Stimulated activated CD8-positive, alpha-beta memory T cell treated with anti-CD3 and anti-CD28 coated beads, Interleukin-2, amount 100 ng/mL, for 48 hours (primary cell): ENCODE measurements around the gene UNC119B.
"Not testable (repeated sequence)": the region's sequence is repeated elsewhere in the genome, so short reads cannot be mapped to it uniquely, and the experiment has no call there.

Source experiments
- DNase-seq, 2 donors: peaks; one replicate each; pipeline ENCODE4 v3.0.0-alpha.2; 2020; ENCODE audit warnings: low read depth in 2 of 2

The UNC119B gene

DNA sequence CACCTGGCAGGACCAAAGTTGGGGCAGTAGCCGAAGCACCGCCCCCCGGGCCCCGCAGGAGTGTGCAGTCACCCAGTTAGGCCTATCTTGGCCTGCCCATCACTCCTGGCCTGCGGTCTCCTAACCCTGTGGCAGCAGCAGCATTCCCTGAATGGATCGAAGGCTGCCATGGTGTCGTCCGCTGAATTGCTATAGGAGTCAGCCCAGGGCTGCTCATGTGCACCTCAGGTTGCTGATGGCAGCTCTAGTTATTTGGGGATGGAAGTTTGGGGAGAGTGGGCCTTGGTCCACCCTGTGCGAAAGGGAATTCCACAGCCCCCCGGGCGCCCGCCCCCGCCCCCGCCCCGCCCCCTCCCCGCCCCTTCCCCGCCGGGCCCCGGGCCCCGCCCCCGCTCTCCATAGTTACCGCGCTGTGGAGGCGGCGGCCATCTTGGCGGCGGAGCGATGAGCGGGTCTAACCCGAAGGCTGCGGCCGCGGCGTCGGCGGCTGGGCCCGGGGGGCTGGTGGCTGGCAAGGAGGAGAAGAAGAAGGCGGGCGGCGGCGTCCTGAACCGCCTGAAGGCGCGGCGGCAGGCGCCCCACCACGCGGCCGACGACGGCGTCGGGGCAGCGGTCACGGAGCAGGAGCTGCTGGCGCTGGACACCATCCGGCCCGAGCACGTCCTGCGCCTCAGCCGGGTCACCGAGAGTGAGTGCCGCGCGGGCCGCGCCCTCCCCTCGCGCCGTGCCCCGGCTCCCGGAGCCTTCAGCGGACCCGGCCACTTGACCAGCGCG lies at the start of gene UNC119B:
Gene UNC119B, plus strand, starts transcription at position 428 of the 774 bp plus-strand sequence. Its CDS starts 17 bp downstream, at position 445.
- DNase-seq, result peak; percentile 65 to 67

GRCh38 chr12:120661432-120661831 lies 48.8 kb upstream of the UNC119B start:
- DNase-seq, result no peak

DNA sequence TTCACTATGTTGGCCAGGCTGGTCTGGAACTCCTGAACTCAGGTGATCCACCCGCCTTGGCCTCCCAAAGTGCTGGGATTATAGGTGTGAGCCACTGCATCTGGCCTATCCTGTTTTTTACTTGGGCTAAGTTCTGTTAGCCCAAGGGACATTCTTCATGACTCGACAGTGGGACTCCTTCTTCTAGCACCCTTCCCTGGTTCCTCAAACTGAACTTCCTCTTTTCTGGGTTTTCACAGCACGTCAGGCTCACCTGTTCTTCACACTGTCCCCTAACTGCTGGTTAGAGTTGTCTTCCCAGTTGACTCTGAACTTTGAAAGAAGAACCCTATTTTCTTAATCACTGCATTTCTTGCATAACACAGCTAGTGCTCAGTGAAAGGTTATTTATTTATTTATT lies 47.4 kb upstream of the UNC119B start:
- no peak for DNase-seq

- DNase-seq, result no peak
These were observed 46.5 kb upstream of the UNC119B start for GRCh38 chr12:120663741-120664140.

DNA sequence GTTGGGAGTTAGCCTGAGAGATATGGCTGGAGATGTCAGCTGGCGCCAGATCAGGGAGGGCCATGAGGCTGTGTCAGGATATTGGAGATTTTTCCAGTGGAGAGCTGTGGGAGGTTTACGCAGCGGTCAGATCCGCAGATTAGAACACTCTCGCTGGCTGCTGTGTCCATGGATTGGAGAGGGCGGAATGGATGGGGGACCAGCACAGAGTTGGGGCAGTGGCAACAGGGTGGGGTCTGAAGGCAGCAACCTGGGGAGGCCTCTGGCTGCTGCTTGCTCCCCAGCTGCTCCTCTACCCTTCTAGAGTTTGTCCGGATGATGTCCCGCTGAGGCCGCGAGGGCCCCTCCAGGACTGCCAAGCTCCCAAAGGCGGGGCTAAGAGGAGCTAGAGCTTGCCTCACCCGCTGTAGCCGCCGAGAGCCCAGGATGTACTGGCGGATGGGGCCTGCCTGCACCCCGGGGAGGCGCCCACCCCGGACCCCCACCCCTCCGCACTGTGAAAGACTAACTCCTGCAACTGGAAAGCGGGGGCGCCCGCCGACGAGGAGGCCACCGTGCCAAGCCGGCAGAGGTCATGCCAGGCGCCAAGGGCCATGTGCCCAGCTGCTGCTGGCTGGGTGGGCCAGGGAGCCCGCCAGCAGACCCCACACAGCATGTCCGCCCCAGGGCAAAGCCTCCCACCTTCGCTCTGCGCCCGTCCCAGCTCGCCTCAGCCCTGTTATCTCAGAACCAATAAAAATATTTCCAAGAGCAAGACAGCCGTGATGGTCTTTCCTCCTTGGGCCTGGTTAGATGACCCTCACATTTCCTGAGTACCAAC lies 43.5 kb upstream of the UNC119B start:
- DNase-seq, result no peak

DNA sequence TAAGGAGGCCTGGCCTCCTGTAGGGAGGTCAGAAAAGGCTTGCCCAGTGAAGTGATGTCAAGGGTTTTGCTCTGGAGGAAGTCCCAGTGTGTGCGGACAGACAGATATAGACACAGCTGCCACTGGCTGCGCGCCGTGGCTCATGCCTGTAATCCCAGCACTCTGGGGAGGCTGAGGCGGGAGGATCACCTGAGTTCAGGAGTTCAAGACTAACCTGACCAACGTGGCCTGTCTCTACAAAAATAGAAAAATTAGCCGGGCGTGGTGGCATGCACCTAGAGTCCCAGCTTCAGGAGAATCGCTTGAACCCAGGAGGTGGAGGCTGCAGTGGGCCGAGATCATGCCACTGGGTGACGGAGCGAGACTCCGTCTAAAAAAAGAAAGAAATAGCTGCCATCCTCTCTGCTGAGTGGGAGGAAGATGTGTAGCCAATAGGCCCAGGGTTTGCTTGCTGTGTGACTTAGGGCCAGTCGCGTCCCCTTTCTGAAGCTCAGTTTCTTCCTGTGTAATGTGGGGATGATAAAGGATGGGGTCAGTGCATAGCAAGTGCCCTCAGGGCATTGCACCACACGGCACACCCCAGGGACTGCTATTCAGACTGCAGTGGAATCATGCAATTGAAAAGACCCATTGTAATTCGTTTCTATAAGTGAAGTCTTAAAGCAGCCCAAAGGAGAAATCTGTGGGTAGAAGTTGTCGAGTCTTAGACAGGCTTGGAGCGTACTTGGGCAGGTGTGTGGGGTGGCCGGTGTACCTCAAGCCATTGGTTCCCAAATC lies 42.0 kb upstream of the UNC119B start:
- no peak for DNase-seq

DNA sequence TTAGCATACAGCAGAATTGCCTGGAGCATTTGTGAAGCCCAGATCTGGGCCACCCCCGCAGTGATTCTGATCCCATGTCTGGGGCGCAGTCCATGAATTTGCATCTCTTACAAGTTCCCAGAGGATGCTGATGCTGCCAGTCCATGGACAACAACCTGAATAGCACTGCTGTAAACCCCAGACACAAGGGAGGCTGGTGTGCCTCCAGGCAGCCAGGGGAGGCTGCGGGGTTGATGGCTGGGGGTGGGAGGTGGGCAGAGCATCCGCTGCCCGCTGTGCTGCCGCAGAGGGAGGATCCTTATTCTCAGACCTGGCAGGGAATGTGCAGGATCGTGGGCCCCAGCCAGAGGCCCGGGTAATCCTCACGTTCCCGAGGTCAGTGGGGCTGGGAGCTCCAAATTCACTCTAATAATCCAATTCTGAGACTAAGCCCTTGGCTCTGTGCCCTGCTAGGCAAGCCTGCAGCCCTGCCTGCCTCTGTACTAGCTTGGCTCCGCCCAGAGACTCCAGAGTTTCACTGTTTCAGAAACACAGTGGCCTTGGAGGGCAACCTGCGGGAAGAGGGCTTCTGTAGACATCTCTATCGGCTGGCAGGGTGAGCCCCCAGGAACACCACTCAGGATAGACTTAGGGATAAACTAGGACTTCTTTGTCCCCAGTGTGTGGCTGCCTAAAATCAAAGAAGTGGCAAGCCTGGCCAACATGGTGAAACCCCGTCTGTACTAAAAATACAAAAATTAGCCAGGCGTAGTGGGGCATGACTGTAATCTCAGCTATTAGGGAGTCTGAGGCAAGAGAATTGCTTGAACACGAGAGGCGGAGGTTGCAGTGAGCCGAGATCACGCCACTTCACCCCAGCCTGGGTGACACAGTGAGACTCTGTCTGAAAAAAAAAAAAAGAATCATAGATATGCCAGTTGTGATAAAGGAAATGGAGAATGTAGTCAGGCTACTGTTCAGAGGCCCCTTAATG lies 41.1 kb upstream of the UNC119B start:
- DNase-seq, result no peak

- not testable (repeated sequence) for DNase-seq
These were observed 40.0 kb upstream of the UNC119B start for GRCh38 chr12:120670237-120670636.

- no peak for DNase-seq
These were observed 39.6 kb upstream of the UNC119B start for GRCh38 chr12:120670667-120671066.

DNA sequence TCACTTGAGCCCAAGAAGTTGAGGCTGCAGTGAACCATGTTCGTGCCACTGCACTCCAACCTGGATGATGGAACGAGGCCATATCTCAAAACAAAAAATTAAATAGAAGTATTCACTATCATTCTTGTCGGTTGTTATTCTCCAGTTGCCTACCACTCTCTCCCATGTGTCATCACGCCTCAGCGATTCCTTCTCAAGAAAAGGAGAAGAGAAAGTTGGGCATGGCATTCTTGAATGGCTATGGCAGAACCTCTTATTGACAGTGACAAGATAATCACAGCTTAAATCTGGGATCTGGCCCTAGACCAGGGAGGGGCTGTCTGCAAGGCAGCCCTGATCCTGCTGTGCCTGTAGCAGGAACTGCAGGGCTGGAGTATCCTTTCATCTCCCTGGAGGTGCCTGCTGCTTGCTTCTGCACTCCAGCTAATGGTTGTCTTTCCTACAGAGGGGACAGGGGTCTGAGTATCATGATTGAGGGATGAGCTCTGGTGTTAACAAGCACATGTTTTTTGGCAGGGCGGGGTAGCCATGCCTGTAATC lies 36.1 kb upstream of the UNC119B start:
- DNase-seq, result no peak

DNA sequence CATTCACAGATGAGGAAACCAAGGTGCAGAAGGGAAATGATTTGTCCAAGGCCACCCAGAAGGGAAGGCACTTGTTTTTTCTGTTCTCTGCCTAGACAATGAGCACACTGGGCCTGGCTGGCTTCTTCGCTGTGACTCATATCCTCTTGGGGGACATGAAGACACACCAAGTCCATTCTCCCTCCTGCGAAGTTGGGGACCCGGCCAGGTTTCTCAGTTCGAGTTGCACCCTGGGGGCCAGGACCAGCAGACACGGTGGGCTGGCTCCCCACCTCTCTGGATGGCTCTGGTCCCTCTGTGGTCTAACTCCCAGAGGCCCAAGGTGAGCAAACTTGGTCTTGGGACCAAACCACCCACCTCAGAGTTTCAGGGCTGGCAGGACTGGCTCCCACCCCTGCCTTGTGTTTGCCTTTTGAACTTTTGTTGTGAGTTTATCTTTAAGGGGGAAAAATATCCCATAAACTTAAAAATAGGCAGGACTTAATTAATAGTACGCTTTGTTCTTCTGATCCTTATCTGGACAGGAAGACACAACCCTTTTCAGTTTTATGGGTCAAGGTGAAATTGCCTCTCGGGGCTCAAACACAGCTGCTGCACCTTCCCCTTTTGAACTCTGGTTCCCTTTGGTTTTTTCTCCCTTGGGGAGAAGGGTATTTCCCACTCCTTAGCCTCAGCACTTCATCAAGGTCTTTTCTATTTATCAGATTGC lies 32.3 kb upstream of the UNC119B start:
- DNase-seq, result no peak

GRCh38 chr12:120678572-120678971 lies 31.7 kb upstream of the UNC119B start:
- no peak for DNase-seq

DNA sequence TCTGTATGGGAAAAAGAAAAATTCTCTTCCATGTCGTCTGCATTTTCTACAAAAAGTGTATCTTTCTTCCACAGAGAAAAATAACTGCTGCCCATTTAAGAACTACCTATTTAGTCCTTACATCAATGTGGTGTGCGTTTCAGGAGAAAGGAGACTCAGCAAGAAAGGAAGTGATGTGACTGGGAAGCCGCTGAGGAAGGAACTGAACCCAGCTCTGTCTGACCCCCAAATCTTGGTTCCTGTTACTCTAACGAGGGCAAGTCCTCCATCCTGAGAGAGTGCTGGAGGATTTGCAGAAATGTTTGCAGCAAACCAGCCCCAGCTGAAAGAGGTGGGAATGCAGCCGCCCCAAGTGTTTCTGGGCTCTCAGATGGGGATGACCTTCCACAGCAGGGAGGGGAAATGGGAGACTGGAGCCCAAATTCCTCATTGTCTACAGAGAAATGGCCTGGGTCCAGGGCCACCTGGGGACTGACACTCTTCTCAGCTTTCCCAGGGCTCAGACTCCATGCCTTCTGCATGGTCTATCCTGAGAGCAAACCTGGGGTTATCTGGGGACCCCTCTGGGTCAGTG lies 30.0 kb upstream of the UNC119B start:
- no peak for DNase-seq

GRCh38 chr12:120684523-120684932 lies 25.7 kb upstream of the UNC119B start:
- DNase-seq, result no peak

DNA sequence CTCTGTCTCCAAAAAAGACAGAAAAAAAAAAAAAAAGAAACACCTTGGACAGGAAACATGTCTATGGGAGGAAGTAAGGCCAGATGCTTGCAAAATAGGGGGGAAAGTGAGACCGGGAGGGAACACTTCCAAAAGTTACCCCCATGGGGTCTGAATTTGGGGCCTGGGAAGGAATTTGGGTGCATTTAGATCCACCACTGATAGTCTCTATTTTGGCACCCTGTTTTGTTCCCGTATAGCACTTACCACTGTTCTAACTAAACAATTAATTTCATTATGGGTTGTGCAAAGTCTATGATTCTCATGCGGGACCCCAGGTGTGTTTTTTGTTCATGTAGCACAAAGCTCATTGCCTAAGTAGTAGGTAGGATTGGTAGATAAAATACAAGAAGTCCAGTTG lies 24.7 kb upstream of the UNC119B start:
- DNase-seq, result no peak

DNA sequence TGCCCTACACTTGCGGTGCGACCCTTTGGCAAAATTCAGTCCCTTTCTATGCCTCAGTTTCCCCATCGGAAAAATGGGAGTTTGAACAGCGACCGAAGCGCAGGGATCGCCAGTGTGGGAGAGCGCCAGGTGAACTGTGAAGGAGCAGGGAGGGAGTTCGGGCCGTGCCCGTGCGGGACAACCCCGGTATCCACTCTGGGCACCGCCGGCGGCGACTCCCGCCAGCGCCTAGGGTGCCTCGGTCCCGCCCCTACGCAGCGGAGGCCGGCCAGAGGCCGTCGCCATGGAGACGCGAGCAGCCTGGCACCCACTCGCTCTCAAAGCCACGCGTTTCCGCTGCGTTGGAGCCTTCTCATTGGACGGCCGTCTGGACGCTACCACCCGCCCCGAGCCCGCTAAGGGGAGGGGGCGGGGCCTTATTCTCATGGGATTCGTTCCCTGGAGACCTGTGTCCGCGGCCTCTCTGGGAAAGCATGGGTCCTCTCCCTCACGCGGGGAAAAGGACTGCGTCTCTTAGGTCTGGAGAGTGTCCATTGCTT lies 24.0 kb upstream of the UNC119B start:
- peak; percentile 95 to 96 for DNase-seq

DNA sequence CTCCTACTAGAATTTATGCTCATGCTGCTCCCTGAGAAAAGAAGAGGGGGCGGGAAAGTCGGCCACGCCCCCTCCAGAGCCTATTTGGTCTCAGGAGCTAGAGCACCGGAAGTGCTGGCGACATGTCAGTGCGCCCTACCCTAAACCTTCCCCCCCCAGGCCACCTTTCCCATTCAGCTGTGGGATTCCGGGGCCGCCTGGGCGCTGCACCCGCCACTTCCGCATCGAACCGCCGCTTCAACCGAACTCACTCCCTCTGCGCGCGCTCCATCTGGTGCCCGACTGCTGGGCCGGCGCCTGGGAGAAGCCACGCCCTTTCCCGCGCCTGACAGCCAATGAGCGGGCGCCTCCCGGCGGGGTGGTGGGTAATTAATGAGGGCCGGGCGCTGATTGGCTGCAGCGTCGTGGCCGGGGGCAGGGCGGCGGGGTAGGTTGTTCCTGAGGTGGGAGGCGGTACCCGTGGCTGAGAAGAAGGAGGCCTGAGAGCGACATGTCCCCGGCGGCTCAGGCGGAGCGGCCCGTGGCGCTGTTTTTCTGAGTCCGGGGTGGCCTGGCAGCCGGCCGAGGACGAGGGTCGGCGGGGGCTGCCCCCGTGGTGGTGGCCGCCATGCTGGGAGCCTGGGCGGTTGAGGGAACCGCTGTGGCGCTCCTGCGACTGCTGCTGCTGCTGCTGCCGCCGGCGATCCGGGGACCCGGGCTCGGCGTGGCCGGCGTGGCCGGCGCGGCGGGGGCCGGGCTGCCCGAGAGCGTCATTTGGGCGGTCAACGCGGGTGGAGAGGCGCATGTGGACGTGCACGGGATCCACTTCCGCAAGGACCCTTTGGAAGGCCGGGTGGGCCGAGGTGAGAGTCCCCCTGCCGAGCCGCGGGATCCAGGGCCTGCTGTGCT lies 23.3 kb upstream of the UNC119B start, which contains the start of gene MLEC:
Gene MLEC, plus strand, starts transcription at position 460 of the 888 bp plus-strand sequence. Its CDS starts 148 bp downstream, at position 608.
- DNase-seq, result peak; percentile 98

- no peak for DNase-seq
These were observed 22.5 kb upstream of the UNC119B start for GRCh38 chr12:120687578-120688289.
